HCT116 (cell line): Measurements from ENCODE around the gene GGA2.
A peak's percentile ranks its signal among the peaks of the same experiment; 100 is the strongest.

ENCODE experiments used
- CBX3 ChIP-seq: IDR thresholded peaks from 2 replicates; pipeline ENCODE4 v1.6.1; 2012; ENCODE audit warnings: low read depth
- EZH2 ChIP-seq: fragments of 200-600 bp; sonication (generic); IDR thresholded peaks from 2 replicates; pipeline ENCODE4 v1.6.1; 2017; ENCODE audit warnings: antibody characterized with exemption, mixed run types
- POLR2A ChIP-seq: IDR thresholded peaks from 2 replicates; pipeline ENCODE4 v1.7.0; 2011; ENCODE audit warnings: borderline replicate concordance; ENCODE audit not compliant: insufficient read depth, insufficient read length; ENCODE audit errors: extremely low read depth
- YY1 ChIP-seq: IDR thresholded peaks from 2 replicates; pipeline ENCODE4 v1.6.1; 2011; ENCODE audit warnings: low read length, low read depth, moderate library complexity, mild to moderate bottlenecking; ENCODE audit not compliant: insufficient replicate concordance; ENCODE audit errors: extremely low read depth
- ZFX ChIP-seq: fragments of 450-650 bp; IDR thresholded peaks from 2 replicates; pipeline ENCODE4 v1.6.1; 2017
- TF ChIP-seq, protein P1 (sequence below), 3 experiments: fragments of 200-600 bp in 1 of 3; sonication (generic) in 1 of 3; IDR thresholded peaks in 2 of 3; conservative IDR thresholded peaks in 1 of 3; 2 replicates each; pipeline ENCODE4 v1.5.1; 2012 to 2017; ENCODE audit warnings: low read depth in 2 of 3, low read length in 2 of 3, antibody characterized with exemption in 1 of 3, borderline replicate concordance in 1 of 3, control low read depth in 1 of 3, mild to moderate bottlenecking in 1 of 3, mixed read lengths in 1 of 3, mixed run types in 1 of 3, moderate library complexity in 1 of 3; ENCODE audit not compliant: insufficient read depth in 1 of 3

DNA sequence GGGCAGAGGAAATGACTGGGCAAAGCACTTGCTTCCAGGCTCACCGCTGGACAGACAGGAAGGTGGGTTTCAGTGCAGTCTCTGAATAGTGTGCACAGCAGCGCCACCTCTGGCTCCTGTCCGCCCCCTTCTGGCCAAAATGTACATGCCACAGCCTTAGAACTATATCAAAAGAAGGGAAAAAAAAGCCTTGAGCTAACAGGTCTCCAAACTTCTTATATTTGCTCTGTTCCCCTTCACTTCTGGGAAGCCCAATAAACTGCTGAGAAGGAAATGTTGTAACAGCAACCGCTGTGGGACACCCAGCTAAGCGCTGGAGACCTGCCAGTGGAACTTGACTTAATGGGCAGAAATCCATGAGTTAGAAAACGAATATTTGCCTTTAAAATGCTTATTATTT lies 74.8 kb downstream of the GGA2 start:
- TF ChIP-seq POLR2A (no peak), ZFX (no peak), CBX3 (no peak), EZH2 (no peak), YY1 (no peak)
- TF ChIP-seq, protein P1, sequence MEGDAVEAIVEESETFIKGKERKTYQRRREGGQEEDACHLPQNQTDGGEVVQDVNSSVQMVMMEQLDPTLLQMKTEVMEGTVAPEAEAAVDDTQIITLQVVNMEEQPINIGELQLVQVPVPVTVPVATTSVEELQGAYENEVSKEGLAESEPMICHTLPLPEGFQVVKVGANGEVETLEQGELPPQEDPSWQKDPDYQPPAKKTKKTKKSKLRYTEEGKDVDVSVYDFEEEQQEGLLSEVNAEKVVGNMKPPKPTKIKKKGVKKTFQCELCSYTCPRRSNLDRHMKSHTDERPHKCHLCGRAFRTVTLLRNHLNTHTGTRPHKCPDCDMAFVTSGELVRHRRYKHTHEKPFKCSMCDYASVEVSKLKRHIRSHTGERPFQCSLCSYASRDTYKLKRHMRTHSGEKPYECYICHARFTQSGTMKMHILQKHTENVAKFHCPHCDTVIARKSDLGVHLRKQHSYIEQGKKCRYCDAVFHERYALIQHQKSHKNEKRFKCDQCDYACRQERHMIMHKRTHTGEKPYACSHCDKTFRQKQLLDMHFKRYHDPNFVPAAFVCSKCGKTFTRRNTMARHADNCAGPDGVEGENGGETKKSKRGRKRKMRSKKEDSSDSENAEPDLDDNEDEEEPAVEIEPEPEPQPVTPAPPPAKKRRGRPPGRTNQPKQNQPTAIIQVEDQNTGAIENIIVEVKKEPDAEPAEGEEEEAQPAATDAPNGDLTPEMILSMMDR (IDR thresholded peaks at IDR 0.05 in 2 of 3, conservative IDR thresholded peaks at IDR 0.05 in 1 of 3; ENCODE audit: borderline replicate concordance in 1 of 3, insufficient read depth in 1 of 3, low read depth in 2 of 3, low read length in 2 of 3), result peak; percentile 95 to 98 (median 96)
